HFF-Myc (cell line): Measurements from ENCODE around the gene SNTA1.
A peak's percentile ranks its signal among the peaks of the same experiment; 100 is the strongest.
"Not testable (repeated sequence)": the region's sequence is repeated elsewhere in the genome, so short reads cannot be mapped to it uniquely, and the experiment has no call there.

ENCODE experiments used
- DNase-seq: peaks from one replicate; pipeline ENCODE4 v3.0.0-alpha.2; 2011; ENCODE audit warnings: low read depth; ENCODE audit errors: extremely low read depth
- H3K4me3 ChIP-seq: replicated peaks from 2 replicates; pipeline ENCODE4 v1.5.1; 2011; ENCODE audit warnings: low read depth, mild to moderate bottlenecking, control low read depth, low read length
- TF ChIP-seq, protein P1 (sequence below): IDR thresholded peaks from 2 replicates; pipeline ENCODE4 v1.5.1; 2012; ENCODE audit warnings: mild to moderate bottlenecking, low read depth, low read length, control low read depth; ENCODE audit errors: missing control alignments

Gene SNTA1

DNA sequence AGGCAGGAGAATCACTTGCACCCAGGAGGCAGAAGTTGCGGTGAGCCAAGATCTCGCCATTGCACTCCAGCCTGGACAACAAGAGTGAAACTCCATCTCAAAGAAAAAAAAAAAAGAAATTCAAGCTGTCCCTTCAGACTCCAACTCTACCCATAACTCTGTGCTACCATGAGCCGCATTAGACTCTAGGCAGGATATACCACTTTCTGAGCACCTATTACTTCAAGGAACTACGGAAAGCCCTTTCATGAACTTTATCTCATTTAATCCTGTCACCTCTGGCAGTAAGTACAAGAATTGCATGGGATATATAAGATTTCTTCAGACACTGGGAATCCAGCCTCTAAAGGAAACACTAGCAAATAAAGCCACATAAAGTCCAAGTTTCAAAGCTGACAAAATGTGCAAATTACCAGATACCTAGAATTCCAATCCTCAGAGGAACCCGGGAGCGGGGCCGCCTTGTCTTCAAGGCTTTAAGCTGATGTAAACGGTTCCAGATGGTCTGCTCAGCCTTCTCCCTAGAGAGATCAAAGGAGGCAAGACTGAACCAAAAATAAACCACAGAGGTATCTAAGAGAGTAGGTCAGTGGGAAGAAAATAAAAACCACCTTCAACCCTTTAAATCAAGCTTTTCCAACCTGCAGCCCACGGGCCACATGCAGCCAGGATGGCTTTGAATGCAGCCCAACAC is 51.7 kb downstream of the SNTA1 start:
- DNase-seq, result peak; percentile 73
- H3K4me3 ChIP-seq, result no peak overlapping the region
- TF ChIP-seq, protein P1, sequence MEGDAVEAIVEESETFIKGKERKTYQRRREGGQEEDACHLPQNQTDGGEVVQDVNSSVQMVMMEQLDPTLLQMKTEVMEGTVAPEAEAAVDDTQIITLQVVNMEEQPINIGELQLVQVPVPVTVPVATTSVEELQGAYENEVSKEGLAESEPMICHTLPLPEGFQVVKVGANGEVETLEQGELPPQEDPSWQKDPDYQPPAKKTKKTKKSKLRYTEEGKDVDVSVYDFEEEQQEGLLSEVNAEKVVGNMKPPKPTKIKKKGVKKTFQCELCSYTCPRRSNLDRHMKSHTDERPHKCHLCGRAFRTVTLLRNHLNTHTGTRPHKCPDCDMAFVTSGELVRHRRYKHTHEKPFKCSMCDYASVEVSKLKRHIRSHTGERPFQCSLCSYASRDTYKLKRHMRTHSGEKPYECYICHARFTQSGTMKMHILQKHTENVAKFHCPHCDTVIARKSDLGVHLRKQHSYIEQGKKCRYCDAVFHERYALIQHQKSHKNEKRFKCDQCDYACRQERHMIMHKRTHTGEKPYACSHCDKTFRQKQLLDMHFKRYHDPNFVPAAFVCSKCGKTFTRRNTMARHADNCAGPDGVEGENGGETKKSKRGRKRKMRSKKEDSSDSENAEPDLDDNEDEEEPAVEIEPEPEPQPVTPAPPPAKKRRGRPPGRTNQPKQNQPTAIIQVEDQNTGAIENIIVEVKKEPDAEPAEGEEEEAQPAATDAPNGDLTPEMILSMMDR, result no peak

DNA sequence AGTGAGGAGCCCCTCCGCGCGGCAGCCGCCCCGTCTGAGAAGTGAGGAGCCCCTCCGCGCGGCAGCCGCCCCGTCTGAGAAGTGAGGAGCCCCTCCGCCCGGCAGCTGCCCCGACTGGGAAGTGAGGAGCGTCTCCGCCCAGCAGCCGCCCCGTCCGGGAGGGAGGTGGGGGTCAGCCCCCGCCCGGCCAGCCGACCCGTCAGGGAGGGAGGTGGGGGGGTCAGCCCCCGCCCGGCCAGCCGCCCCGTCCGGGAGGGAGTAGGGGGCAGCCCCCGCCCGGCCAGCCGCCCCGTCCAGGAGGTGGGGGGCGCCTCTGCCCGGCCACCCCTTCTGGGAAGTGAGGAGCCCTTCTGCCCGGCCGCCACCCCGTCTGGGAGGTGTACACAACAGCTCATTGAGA is 54.2 kb downstream of the SNTA1 start:
- not testable (repeated sequence) for DNase-seq

DNA sequence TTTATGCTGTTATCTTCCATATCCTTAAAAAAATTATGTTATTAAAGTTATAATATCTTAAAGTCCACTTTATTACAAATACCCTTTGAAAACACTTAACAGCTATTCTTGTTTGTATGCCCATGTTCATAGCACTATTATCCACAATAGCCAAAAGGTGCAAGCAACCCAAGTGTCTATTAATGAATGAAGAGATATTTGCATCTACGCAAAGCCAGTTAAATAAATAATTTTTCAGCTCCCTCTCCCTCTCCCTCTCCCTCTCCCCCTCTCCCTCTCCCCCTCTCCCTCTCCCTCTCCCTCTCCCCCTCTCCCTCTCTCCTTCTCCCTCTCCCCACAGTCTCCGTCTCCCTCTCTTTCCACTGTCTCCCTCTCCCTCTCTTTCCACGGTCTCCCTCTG is 55.3 kb downstream of the SNTA1 start:
- TF ChIP-seq, protein P1, result no peak
- no peak for DNase-seq
- H3K4me3 ChIP-seq, result no peak overlapping the region

More for the DNA sequence above, 54.2 kb downstream of the SNTA1 start:
- H3K4me3 ChIP-seq, result not testable (repeated sequence)

DNA sequence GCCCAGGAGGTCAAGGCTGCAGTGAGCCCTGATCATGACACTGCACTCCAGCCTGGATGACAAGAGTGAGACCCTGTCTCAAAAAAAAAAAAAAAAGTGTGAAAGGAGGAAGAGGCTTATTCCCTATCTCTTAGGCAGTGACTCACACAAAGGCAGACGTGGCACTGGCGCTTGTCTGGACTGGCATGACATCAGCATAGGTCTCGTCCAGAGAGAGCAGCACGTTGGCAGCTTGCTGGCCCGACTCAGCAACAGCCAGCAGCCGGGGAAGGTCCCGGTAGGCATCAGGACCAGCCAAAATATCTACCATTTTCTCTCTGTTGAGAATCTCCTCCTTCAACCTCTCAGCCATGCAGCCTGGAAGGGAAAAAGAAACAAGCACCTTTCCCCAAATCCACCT is 56.4 kb downstream of the SNTA1 start:
- no peak overlapping the region for H3K4me3 ChIP-seq
- TF ChIP-seq, protein P1, result no peak
- DNase-seq, result no peak

DNA sequence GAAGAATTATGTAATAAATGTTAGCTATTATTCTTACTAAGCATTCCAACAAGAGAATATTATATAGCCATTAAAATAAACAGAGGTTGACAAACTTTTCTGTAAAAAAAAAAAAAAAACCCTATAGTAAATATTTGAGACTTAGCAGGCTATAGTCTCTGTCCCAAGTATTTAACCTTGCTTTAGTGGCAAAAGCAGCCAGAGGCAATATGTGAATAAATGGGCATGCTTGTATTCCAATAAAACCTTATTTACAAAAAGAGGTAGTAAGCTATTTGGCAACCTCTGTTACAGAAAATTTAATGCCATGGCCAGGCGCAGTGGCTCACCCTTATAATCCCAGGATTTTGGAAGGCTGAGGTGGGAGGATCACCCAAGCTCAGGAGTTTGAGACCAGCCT is 56.9 kb downstream of the SNTA1 start:
- no peak overlapping the region for H3K4me3 ChIP-seq
- TF ChIP-seq, protein P1, result no peak
- DNase-seq, result no peak

DNA sequence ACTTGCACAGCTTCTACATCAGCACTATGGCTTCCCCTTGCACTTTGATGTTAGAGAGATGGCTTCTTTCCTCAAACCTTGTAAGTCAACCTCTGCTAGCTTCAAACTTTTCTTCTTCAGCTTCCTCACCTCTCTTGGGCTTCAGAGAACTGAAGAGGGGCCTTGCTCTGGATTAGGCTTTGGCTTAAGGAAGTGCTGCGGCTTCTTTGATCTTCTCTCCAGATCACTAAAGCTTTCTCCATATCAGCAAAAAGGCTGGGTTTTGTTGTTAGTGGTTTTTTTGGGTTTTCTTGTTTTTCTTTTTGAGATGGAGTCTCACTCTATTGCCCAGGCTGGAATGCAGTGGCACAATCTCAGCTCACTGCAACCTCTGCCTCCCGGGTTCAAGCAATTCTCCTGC is 66.2 kb downstream of the SNTA1 start:
- TF ChIP-seq, protein P1, result no peak
- H3K4me3 ChIP-seq, result no peak overlapping the region
- DNase-seq, result no peak

DNA sequence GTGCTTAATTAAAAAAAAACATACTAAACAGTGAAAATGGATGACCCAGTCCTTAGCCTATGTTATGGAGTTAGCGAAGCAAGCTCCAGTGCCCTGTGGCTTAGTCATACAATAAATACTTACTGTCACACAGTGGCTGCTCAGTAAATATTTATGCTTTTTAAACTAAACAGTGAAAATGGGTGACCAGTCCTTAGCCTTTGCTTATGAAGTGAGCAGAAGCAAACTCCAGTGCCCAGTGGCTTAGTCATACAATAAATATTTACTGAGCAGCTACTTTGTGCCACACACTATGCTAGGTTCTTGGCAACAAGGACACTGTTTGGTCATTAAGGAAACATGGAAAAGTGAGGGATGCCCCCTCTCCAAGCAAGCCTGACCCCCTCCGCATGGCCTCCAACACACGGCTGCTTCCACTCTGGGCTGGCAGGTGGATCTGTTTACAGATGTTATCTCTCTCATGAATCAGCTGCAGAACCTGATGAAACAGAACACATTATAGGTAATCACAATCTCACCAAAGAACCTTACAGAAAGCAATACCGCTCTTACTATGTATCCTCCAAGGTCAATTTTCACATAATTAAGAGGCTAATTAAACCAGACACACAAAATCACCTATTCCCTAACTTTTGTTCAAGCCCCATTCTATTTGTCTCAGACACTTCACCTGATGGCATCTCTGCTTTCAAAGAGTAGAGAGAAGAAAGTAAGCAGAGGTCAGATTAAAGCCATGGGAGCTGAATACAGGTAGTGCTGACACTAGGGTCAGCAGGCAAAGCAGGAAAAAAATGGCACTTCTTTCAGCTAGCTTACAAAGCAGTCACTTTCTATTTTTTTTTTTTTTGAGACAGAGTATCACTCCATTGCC is 69.6 kb downstream of the SNTA1 start:
- TF ChIP-seq, protein P1, result no peak
- no peak overlapping the region for H3K4me3 ChIP-seq
- DNase-seq, result peak; percentile 38
